Choroid plexus epithelial cell (primary cell): ENCODE data around the gene TRIM3.

ENCODE experiments used
- DNase-seq: peaks from one replicate; pipeline ENCODE4 v3.0.0-alpha.2; 2010; ENCODE audit warnings: low read depth
- H3K4me3 ChIP-seq: 2 replicates; pipeline ENCODE4 v1.5.1; 2011; ENCODE audit warnings: low read depth, mild to moderate bottlenecking, control low read depth, low read length, moderate library complexity
- TF ChIP-seq, protein P1 (sequence below): conservative IDR thresholded peaks from 2 replicates; pipeline ENCODE4 v1.5.1; 2011; ENCODE audit warnings: low read depth, mild to moderate bottlenecking, control low read depth, inconsistent platforms, low read length, moderate library complexity

Gene TRIM3

DNA sequence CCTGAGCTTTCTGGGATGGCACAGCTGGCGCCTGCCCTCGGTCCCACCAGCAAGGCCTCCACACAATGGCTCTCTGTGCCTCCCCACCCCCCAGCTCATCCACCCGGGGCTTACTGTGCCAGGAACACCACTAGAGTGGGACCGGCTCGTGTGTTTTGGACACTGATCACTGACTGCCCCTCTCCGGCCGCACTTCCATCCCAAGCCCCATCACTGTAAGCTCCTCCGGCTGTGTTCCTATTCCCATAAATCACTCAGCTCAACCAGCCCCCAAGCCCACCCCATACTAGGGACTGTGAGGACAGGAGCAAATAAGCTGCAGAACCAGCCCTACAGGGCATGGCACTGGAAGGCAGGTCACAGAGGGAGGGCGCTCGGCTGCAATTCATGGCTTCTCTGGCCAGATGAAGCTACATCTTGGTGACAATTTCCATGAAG lies 62.1 kb downstream of the TRIM3 start:
- no peak for DNase-seq
- TF ChIP-seq, protein P1, sequence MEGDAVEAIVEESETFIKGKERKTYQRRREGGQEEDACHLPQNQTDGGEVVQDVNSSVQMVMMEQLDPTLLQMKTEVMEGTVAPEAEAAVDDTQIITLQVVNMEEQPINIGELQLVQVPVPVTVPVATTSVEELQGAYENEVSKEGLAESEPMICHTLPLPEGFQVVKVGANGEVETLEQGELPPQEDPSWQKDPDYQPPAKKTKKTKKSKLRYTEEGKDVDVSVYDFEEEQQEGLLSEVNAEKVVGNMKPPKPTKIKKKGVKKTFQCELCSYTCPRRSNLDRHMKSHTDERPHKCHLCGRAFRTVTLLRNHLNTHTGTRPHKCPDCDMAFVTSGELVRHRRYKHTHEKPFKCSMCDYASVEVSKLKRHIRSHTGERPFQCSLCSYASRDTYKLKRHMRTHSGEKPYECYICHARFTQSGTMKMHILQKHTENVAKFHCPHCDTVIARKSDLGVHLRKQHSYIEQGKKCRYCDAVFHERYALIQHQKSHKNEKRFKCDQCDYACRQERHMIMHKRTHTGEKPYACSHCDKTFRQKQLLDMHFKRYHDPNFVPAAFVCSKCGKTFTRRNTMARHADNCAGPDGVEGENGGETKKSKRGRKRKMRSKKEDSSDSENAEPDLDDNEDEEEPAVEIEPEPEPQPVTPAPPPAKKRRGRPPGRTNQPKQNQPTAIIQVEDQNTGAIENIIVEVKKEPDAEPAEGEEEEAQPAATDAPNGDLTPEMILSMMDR, result no peak

DNA sequence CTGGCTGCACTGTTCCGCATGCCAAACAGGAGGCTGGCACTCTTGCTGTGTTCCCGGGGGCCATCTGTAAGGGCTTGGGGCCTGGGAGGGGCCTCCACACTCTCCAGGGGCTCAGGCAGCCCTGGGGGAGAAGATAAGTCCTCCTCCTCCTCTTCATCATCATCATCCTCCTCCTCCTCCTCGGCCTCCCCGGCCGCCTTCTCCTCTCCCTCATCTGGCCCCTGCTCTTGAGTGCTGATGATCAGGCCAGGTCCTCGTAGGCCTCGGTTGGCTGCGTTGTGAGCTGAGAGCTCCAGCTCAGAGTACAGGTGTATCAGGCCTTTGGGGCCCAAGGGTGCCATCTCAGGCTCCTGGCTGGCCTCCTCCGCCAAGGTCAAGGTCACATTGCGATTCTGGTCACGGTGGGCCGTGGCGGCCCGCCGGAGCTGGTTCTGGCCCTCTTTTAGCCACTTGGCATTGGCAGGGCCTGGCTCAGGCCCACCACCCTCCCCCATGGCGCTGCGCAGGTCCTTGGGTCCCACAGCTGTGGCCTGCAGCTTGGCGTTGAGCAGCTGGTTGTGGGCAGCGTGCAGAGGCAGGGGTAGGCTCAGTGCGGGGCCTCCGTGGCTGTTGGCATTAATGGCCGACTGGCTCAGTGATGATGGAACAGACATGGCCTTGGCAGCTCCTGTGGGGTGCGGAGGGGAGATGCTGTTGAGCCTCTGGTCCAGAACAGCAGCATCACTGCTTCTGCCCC lies 62.9 kb downstream of the TRIM3 start:
- TF ChIP-seq, protein P1, result no peak
- H3K4me3 ChIP-seq, result no peak overlapping the region
- DNase-seq, result no peak

More for the DNA sequence above, 62.1 kb downstream of the TRIM3 start:
- H3K4me3 ChIP-seq, result no peak overlapping the region

DNA sequence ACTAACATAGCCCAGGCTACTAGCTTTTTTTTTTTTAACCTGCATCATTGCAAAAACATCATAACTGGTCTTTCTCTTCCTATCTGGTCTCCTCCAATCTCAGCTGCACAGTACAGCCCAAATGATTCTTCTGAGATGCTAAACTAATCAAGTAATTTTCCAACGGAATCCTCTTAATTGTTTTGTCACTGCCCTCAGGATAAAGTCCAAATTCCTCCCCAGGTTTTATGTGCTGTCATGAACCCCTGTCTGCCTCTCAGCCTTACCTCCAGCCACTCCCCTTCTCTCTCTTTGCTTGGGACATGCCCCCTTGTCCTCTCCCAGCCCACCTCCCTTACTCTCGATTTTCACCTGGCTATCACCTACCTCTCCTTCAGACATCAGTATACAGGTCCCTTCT lies 67.4 kb downstream of the TRIM3 start:
- TF ChIP-seq, protein P1, result no peak
- H3K4me3 ChIP-seq, result no peak overlapping the region
- no peak for DNase-seq

DNA sequence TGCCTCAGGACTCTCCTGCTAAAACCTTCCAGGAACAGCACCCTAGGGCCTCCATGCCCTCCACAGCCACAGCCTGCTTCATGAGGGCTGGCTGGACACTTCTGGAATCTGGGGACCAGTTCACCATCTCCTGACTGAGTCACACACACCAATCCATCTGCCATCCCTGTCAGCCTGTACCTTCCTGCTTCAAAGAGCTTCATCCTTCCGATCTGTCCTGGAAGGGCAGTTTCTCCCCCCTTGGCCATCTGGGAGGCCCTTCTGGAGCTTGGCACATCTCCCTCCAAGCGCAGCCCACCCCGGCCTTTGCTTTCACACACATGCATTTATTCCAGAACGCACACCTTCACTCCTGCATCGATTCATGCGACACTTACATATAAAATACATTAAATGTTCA lies 67.9 kb downstream of the TRIM3 start:
- TF ChIP-seq, protein P1, result no peak
- no peak overlapping the region for H3K4me3 ChIP-seq
- DNase-seq, result no peak

DNA sequence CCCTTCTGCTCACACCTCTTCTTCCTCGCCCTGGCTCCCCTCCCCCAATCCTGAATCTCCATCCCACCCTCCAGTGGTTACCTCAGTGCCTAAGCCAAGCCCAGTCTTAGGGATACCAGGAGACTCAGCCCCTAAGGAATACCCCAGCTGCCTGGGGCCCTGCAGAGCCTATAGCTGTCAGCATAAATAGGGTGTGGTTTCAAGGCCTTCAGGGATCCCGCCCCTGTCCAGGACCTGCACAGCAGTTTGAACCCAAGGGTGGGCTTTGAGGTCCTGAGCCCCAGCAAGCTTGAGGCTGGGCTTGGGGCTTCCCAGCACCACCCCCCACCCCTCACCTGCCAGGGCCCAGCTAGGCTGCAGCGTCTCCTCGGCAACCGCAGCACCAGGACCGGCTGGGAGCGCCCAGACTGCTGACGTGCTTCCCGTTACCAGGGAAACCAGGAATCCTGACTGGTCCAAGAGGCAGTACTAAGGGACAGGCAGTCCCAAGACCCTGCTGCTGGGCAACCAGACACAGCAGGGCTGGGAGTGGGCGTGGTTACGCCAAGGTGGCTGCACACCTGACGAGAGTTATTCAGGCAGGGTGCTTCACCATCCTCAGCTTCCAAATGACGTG lies 68.6 kb downstream of the TRIM3 start:
- TF ChIP-seq, protein P1, result no peak
- H3K4me3 ChIP-seq, result no peak overlapping the region
- peak; percentile 34 for DNase-seq

DNA sequence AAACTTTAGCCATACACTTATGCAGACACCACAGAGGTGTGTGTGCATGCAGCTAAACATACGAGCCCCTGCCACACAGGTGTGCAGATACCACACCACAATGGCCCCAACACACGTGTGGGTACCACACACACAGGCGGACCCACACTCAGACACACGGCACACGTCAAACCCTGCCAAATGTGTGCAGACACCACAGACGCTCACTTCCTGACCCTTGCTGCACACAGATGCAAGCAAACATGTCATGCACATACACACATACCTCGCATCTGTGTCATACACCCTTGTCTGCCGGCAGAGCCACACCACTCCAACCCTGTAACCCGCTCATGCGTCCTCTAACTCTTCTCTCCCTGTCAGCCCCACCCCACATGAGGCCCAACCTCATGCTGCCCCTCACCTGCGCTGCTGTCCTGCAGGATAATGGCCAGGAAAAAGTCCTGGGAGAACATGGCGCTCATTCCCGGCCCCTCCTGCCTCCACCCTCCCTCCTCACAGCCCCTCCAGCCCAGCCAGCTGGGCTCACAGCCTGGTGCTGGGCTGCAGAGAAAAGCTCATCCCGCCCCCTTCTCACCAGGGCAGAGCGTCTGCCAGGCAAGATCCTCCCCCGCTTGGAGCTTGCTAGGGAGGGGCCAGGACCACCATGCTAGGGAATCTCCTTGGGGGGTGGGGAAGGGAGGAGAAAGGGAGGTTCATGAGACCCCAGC lies 69.2 kb downstream of the TRIM3 start:
- DNase-seq, result peak; percentile 25
- no peak overlapping the region for H3K4me3 ChIP-seq
- TF ChIP-seq, protein P1, result no peak
